Right atrium auricular region (tissue), 2 donors: Measurements from ENCODE around the gene MASP1. TPM values are rescaled to one million over a fixed set of nuclear protein-coding genes. Genes with fewer than 3 reads are reported as not detected.
A peak's percentile ranks its signal among the peaks of the same experiment; 100 is the strongest.

Experiments used
- DNase-seq: peaks from one replicate; pipeline ENCODE4 v3.0.0-alpha.2; 2019; ENCODE audit warnings: low spot score
- H3K27ac ChIP-seq, 2 donors: fragments of 200-600 bp; sonication (generic); 1 replicate in 1 of 2; 2 replicates in 1 of 2; pipeline ENCODE4 v1.5.1; 2016 to 2019
- H3K27me3 ChIP-seq, 2 donors: fragments of 200-600 bp; sonication (generic); one replicate each; pipeline versions ENCODE4 v1.5.1 to v1.6.0; 2017 to 2019
- H3K36me3 ChIP-seq: fragments of 200-600 bp; sonication (generic); one replicate; pipeline ENCODE4 v1.5.1; 2016
- H3K4me1 ChIP-seq, 2 donors: fragments of 200-600 bp; sonication (generic); one replicate each; pipeline versions ENCODE4 v1.5.1 to v1.6.0; 2017 to 2019
- H3K4me3 ChIP-seq, 2 donors: fragments of 200-600 bp; sonication (generic); 1 replicate in 1 of 2; 2 replicates in 1 of 2; pipeline ENCODE4 v1.5.1; 2017 to 2019; ENCODE audit warnings: mild to moderate bottlenecking in 1 of 2, moderate library complexity in 1 of 2
- H3K9me3 ChIP-seq, 2 donors: fragments of 200-600 bp; sonication (generic); one replicate each; pipeline ENCODE4 v1.5.1; 2019
- total RNA-seq, 2 donors: library from RNA; depleted of rRNA; stranded (reverse); fragments of >200 nt; gene quantifications; one replicate each; pipeline ENCODE4 v1.1.0, GENCODE V29; 2016
- TF ChIP-seq, protein P1 (sequence below), 2 donors: fragments of 200-600 bp; sonication (generic); IDR thresholded peaks; one replicate each; pipeline ENCODE4 v1.5.1; 2019; ENCODE audit warnings: antibody characterized with exemption in 2 of 2

MASP1 gene
- 10 to 100 TPM; 26.2 to 27.6 TPM for total RNA-seq

DNA sequence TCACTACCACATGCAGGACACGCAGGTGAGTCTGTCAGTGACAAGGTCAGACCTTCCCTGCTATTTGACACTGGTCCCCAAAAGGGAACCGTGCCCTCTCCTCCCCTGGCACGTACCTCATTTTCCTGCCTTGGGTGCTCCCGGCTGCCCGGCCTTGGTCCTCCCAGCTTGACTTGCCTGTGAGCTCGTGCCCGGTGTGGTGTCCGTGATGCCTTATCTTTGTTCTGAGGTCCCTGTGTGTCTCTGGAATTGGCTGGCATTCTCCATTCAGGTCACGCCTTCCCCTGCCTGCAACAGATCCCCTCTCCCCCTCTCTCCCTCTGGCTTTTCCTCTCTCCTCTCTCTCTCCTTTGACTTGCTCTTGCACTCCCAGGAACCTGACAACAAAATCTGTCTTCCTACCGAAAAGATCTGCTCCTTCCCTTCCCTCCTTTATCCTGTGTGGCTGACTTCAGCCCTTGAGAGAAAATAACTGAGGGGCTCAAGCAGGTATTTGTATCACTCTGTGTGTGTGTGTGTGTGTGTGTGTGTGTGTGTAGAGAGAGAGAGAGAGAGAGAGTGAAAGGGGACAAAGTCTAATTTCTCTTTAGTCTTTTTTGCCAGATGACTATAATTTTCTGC is at the start of gene MASP1:
Gene MASP1 (minus strand): TSS at position 226 of the 621 bp plus-strand sequence. CDS start 105 bp downstream, at position 121.
- H3K4me3 ChIP-seq, result peak within 1 kb of the TSS; percentile 24 to 38
- no peaks in the 10 kb centered on the region for H3K36me3 ChIP-seq
- peak within 1 kb of the TSS; percentile 37 to 53 for H3K27ac ChIP-seq
- TF ChIP-seq, protein P1, sequence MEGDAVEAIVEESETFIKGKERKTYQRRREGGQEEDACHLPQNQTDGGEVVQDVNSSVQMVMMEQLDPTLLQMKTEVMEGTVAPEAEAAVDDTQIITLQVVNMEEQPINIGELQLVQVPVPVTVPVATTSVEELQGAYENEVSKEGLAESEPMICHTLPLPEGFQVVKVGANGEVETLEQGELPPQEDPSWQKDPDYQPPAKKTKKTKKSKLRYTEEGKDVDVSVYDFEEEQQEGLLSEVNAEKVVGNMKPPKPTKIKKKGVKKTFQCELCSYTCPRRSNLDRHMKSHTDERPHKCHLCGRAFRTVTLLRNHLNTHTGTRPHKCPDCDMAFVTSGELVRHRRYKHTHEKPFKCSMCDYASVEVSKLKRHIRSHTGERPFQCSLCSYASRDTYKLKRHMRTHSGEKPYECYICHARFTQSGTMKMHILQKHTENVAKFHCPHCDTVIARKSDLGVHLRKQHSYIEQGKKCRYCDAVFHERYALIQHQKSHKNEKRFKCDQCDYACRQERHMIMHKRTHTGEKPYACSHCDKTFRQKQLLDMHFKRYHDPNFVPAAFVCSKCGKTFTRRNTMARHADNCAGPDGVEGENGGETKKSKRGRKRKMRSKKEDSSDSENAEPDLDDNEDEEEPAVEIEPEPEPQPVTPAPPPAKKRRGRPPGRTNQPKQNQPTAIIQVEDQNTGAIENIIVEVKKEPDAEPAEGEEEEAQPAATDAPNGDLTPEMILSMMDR (IDR thresholded peaks at IDR 0.05), result no peak
- no peak for DNase-seq
- no peaks in the 10 kb centered on the region for H3K27me3 ChIP-seq
- peaks cover 0 to 25% of the 10 kb centered on the region in 2 donors for H3K4me1 ChIP-seq
- H3K9me3 ChIP-seq, result no peaks in the 10 kb centered on the region

GRCh38 chr3:187340578-187340977 is 49.0 kb upstream of the MASP1 start:
- Histone ChIP-seq H3K36me3 (no peaks in the 10 kb centered on the region), H3K4me3 (no peak overlapping the region), H3K27me3 (no peaks in the 10 kb centered on the region), H3K4me1 (no peaks in the 10 kb centered on the region), H3K9me3 (no peaks in the 10 kb centered on the region), H3K27ac (no peak overlapping the region)
- TF ChIP-seq, protein P1 (IDR thresholded peaks at IDR 0.05), result no peak
- no peak for DNase-seq

DNA sequence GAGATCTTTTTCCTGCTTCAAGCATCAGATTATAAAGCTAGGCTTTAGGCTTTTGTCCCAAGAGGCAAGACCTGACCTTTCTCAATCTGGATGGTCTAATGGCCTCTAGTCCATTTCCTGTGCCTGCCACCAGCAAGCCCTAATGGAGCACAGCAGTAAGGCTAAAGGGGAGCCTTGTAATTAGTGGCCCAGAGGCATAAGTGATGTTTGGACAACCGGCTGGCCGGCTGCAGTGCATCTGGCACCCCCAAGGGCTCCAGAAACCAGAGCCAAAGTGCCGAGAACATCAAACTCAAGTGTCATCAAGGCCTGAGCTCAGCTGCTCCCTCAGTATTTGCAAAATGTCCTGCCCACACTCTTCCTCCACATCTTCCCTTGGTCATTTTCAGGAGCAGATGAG is 44.8 kb upstream of the MASP1 start:
- Histone ChIP-seq H3K4me3 (no peak overlapping the region), H3K36me3 (no peaks in the 10 kb centered on the region), H3K27me3 (no peaks in the 10 kb centered on the region), H3K27ac (no peak overlapping the region), H3K4me1 (no peaks in the 10 kb centered on the region), H3K9me3 (no peaks in the 10 kb centered on the region)
- no peak for DNase-seq
- TF ChIP-seq, protein P1 (IDR thresholded peaks at IDR 0.05), result no peak

GRCh38 chr3:187334904-187335303 is 43.4 kb upstream of the MASP1 start:
- Histone ChIP-seq H3K27ac (no peak overlapping the region), H3K4me1 (no peaks in the 10 kb centered on the region), H3K9me3 (no peaks in the 10 kb centered on the region), H3K4me3 (no peak overlapping the region), H3K36me3 (no peaks in the 10 kb centered on the region), H3K27me3 (no peaks in the 10 kb centered on the region)
- TF ChIP-seq, protein P1 (IDR thresholded peaks at IDR 0.05), result no peak
- no peak for DNase-seq

DNA sequence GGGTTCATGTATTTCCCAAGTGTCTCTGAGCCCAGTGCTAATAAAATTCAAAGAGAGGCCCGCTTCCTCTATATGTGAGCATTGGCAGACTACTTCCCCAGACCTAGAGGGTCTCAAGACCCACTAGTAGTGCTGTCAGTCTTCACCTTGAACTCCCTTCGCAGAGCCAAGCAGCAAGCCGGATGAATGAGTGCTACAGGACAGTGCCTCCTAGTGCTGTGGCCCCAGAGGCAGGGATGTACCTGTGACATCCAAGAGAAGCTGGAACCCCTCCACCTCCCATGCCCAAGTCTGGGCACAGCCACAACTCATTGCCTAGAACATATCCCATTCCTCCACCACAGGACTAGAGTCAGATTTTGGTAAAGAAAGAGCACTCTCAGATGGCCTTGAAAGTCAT is 37.2 kb upstream of the MASP1 start:
- Histone ChIP-seq H3K4me3 (no peak overlapping the region), H3K9me3 (no peaks in the 10 kb centered on the region), H3K27ac (no peak overlapping the region), H3K27me3 (no peaks in the 10 kb centered on the region), H3K4me1 (no peaks in the 10 kb centered on the region), H3K36me3 (no peaks in the 10 kb centered on the region)
- TF ChIP-seq, protein P1 (IDR thresholded peaks at IDR 0.05), result no peak
- DNase-seq, result no peak

GRCh38 chr3:187327845-187328244 is 36.3 kb upstream of the MASP1 start:
- Histone ChIP-seq H3K4me3 (no peak overlapping the region), H3K27ac (no peak overlapping the region), H3K27me3 (no peaks in the 10 kb centered on the region), H3K9me3 (no peaks in the 10 kb centered on the region), H3K36me3 (no peaks in the 10 kb centered on the region), H3K4me1 (no peaks in the 10 kb centered on the region)
- no peak for DNase-seq
- TF ChIP-seq, protein P1 (IDR thresholded peaks at IDR 0.05), result no peak
